Stimulated activated CD4-positive, alpha-beta T cell treated with anti-CD3 and anti-CD28 coated beads, Interleukin-4, amount 100 ng/mL, for 1 hour (primary cell): Measurements from ENCODE around the gene ZPLD1.

Experiments used
- DNase-seq: peaks from one replicate; pipeline ENCODE4 v3.0.0-alpha.2; 2020

The ZPLD1 gene

GRCh38 chr3:102434715-102435114 lies at the start of gene ZPLD1:
Gene ZPLD1, plus strand, starts transcription at chr3:102435015. Its CDS starts 3,473 bp downstream, at chr3:102438488.
- no peak for DNase-seq

DNA sequence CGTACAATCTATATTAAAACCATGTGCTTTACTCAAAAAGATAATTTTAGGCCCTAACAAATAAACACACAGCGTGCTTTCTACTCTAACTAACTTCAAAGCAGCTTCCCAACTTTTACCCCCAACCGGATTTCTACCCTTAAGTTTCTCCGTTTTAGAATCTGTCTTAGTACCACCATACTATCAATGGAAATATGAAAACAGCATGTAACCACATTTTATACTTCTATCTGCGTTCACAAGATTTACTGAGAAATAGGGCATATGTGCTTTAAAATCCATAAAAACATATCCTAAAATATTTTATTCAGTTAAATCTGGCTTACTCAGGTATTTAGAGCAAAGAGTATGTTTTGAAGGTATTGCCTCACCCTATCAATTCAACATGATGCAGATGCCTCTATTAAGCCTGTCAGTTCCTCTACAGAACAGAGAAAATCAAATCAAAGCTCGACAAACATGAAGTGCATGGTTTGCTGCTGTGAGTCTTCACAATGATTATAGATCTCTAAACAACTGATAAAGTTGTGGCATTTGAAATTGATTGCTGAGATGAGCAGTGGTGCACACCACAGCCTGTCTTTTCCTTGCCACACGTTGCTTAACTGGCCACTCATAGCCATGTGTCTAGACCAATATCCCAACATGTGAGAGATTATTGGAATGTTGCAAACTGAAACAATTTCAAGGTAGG lies 44.5 kb upstream of the ZPLD1 start:
- DNase-seq: no peak

DNA sequence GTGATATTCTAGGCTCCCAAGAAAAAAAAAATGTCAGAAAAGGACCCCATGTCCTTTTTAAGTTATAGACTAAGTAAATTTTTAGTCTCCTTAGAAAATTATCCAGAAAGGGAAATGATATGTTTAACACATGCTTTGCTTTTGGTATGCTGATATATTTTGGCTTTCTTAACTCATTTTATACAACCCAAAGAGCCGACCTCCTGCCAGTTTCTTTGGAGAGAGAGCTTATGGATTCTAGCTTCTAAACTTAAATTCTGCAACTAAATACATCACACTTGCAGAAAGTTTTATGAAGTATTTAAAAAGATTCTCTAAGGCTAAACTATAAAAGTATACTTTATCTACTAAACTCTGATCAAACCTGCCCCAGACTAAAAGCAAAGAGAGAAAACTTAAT lies 43.9 kb upstream of the ZPLD1 start:
- DNase-seq: no peak

DNA sequence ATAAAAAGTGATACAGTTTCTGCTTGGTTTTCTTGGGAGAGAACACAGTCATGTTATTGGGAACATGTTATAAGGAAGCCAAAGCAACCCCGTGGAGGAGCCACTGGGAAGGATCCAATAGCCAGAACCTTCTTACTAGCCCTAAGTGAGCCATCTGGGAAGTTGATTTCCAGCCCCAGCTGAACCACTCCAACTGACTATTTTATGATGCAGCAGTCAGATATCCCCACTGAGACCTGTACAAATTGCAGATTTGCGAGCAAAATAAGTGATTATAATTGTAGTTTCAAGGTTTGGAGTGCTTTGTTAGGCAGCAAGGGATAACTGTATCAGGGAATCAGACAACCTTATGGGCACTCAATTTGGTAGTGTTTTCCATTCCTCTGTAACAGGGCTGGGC lies 43.3 kb upstream of the ZPLD1 start:
- DNase-seq: no peak

DNA sequence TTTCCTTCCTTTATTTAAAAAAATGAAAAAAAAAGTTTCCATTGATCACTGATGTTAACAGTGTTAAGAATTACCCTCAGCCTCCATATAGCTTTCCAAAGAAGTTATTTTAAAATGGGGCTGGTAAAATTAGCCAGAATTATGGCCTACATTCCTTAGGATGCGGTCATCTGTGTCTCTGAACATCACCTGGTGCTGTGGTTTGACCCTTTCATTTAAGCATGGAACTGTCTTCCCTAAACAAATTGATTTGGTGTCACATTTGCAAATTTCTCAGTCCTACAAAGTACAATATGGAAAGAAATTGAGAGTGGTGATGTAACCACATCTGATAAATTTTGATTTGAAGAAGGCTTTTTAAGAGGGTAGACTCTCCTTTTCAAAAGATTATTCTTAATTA lies 40.3 kb upstream of the ZPLD1 start:
- DNase-seq: no peak

GRCh38 chr3:102398176-102398575 lies 36.6 kb upstream of the ZPLD1 start:
- no peak for DNase-seq

DNA sequence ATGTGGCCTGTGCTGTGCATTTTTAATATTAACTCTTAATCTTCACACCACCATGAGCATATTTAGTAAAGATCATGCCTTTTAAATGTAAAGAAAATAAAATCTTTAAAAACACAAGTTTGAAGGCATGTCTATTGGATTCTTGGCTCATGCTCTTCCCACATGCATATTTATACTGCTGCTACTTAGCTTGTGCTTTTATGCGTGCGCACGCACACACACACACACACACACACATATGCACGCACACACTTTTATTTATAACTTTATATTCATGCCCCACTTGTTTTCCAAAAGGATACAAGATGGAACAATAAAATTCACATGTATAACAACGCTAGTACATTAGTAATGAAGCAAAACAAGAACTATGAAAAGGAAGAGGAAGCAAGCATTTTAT lies 36.1 kb upstream of the ZPLD1 start:
- no peak for DNase-seq

DNA sequence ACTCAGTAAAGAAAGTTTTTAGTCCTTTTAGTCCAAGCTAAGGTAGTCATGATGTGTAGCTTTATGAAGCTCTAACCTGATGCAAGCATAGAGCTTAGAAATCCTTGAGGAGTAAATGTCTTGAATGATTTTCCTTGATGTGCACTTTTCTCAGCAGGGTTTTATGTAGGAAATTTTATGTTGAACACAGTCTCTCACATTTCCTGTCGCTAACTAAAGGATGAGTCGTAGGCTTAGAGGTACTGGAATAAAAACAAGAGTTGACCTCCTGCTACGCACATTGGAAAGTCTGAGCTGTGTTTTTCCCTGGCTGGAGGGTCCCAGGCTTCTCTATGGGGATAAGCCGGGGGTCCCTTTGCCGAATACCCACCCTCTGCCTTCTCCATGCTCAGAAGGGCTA lies 34.7 kb upstream of the ZPLD1 start:
- DNase-seq: no peak

DNA sequence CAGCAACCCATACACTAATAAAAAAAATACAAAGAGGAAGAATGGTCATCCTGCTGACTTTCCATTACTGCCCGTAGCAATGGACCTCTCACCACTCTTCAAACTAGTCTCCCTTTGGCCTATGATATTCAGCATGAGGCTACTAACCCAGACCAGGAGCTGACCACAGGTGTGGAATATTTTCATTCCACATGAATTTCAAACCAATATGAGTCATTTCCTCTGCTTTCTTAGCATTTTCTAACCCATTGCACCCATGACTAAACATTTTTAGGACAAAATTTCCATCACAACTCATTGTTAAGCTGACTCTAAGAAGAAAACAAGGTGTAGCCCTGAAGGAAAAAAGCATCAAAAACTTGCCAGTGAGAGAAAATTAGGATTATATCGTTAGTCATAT lies 34.0 kb upstream of the ZPLD1 start:
- DNase-seq: no peak

DNA sequence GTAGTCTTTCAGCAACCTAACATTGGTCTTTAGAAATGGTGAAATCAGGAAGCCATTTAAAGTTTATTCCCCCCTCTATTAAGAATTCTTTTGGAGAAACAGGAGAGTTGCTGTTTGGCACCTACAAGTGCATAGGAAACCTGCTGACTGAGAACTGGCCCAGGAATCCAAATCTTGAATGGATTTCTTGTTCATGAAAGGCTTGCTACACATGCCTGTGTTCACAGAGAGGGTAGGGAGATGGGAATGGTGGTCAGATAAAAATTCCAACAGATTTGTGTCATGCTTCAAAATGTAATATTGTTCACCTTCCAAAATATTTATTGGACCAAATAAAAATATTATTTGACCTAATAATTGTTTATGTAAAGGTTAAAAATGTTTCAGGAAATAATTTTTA lies 24.2 kb upstream of the ZPLD1 start:
- no peak for DNase-seq

DNA sequence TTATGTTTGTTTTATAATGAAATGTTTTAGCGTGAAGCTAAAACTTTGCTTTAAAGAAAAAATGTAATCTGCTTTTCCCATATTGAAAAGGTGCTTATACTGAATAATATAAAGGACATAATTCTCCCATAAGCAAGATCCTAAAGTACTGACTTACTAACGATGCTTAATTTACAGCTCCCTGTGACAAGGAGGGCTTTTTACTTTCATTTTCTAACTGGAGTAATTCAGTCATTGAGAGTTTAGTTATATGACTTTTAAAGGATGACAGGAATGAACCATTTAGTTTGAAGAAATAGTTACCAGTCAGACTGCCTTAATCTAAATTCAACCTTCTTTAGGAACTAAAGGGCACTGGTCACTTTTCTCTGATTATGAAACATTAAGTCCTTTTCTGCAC lies 19.3 kb upstream of the ZPLD1 start:
- no peak for DNase-seq

DNA sequence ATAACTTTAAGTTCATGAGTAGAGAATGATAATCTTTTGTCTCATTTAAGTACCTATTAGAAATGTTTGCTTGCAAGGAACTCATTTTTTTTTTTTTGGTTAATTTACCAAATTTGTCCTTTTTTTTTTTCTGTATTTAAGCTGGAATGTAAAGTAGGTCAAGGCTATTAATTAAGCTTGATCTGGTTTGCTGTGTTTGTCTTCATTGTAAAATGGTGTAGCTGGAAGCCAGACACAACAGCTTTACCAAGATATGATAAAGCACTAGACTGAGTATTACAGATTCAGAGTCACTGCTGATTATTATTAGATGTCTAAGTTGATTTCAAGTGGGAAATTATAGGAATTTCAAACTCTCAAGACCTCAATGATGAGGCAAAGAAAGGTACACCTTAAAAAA lies 15.0 kb upstream of the ZPLD1 start:
- DNase-seq: no peak

- DNase-seq: no peak
Measured at GRCh38 chr3:102441832-102442231, 7.0 kb downstream of the ZPLD1 start.

- DNase-seq: no peak
Measured at GRCh38 chr3:102443021-102443420, 8.2 kb downstream of the ZPLD1 start.

DNA sequence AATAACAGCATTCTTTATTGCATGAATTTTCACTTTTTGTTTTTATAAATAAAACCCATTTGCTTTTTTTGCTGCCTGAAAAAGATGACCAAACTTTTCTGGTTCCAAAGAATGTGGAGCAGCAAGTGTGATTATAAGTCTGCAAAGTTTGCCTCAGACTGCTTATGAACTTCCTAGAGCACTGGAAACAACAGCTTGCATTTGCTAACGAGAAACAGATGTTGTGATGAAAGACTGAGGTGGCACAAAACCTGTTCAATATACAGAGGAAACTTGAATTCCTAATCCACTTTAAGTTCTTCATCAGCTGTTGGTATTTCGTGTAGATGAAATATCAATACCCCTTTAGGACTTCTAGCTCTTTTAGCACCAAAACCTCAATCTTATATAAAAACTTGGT lies 9.3 kb downstream of the ZPLD1 start:
- no peak for DNase-seq

GRCh38 chr3:102447272-102447671 lies 12.5 kb downstream of the ZPLD1 start:
- DNase-seq: no peak

DNA sequence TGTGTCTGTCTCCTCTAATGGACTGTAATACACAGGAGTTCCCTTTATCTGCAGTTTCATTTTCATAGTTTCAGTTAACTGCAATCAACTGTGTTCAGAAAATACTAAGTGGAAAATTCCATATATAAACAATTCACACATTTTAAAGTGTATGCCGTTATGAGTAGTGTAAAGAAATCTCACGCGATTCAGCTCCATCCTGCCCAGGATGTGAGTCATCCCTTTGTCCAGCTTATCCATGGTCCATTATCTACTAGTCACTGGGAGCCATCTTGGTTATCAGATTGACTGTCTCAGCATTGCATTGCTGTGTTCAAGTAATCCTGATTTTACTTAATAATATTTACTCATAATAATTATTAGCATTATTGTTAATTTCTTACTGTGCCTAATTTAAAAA lies 14.5 kb downstream of the ZPLD1 start:
- no peak for DNase-seq

GRCh38 chr3:102449930-102450329 lies 15.1 kb downstream of the ZPLD1 start:
- no peak for DNase-seq

- no peak for DNase-seq
Measured at GRCh38 chr3:102450976-102451375, 16.2 kb downstream of the ZPLD1 start.

DNA sequence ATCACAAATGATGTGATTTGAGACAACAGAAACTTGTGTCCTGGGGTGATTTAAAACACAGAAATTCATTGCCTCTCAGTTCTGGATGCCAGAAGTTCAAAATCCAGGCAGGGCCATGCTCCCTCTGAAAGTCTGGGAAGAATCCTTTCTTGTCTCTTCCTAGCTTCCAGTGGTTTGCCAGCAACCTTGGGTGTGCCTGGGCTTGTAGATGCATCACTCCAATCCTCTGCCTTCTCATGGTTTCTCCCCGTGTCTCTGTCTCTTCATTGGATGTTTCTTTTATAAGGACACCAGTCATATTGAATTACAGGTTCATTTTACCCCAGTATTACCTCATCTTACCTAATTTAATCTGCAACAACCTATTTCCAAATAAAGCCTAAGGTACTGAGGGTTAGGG lies 16.7 kb downstream of the ZPLD1 start:
- no peak for DNase-seq

DNA sequence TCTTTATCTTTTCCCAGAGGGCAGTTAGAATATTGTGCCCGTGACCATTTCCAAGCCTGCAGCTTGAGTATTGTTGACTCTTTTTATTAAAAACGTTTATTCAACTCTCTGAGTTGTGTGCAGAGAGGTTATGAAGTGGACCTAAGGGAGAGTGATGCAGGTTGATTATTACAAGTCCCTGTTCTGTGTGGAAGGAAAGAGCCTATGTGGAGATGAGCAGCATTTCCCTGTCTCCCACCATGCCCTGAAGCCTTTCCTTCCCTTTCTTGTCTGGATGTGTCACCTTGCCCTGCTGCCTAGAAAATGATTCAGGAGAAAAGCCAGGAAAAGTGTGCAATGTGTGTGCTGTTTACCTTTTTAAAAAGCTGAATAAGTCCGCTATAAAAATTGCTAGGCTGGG lies 19.4 kb downstream of the ZPLD1 start:
- DNase-seq: no peak

DNA sequence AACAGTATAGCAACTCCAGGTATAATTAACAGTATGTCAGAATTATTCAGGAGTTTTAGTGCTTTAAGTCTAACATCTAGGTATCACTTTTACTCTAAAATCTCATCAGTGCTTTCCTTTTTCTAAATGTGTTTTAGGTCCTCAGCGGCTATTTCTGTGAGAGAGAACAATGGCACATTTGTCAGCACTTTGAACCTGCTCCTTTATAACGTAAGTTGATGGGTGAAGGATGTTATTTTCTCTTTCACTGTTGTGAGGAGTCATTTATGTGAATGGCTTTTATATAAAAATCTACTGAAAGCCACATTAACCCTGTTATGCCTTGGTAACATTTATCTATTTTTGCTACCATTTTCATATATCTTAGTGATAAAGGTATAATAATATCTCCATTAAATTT lies 22.8 kb downstream of the ZPLD1 start:
- no peak for DNase-seq

DNA sequence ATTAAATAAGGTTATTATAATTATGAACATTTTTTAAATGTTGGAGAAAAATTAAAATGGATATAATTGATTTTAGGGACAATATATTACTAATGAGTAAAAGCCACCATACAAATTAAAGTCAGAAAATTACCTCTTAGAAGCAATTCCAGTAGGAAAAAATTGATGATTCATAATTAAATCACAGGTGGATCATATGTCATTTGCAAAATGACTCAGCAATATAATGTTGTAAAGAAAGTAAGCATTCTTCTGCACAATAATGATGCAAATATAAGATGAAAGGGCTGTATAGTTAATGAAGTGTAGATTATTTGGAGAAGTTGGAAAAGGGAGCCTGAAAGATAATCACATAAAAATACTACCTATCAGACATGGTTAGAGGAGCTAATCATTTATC lies 25.8 kb downstream of the ZPLD1 start:
- DNase-seq: no peak

DNA sequence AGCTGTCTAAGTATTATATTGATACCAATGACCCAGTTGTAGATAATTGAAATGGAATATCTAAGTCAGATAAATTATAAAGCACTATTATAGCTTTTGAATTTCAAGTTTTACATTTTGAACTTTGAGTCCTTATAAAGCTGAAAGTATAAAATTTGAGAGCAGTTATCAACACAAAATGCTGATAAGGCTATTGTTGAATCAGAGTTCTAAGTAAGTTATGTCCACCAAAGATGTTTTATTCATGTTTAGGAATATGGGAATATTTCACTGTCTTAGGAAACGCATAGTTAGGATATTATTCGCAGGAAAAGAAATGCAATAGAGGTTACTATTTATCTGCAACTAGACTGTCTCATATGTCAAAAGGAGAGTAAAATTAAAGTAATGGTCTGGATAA lies 29.4 kb downstream of the ZPLD1 start:
- no peak for DNase-seq

DNA sequence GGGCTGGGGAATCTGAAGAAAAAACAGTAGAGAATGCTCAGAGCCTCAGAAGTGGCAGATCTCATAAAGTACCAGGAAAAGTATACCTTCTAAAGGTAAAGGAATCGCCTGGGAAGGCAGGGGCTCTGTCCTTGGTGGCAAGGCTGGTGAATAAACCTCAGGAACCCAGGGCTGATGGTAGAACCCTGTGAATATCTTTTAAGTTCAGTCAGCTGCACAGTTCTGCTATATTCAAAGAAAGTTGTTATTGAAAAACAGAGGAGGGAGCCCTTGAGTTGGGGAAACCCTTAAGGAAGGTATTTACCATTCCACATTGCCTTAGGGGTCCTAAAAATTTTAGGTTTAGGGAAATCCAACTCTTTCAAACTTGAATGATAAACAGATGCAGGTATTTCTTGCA lies 31.2 kb downstream of the ZPLD1 start:
- no peak for DNase-seq

GRCh38 chr3:102470066-102470465 lies 35.3 kb downstream of the ZPLD1 start:
- no peak for DNase-seq
